HL-60 (cell line): ENCODE measurements around the gene ADAMTS16.

Source experiments
- DNase-seq, 2 experiments: peaks; one replicate each; pipeline ENCODE4 v3.0.0-alpha.2; 2010 to 2020; ENCODE audit warnings: low read depth in 1 of 2, low spot score in 1 of 2
- H3K27ac ChIP-seq: fragments of 250-450 bp; sonication (Bioruptor Pico); replicated peaks from 2 replicates; pipeline ENCODE4 v1.5.1; 2020; ENCODE audit warnings: mild to moderate bottlenecking, moderate library complexity
- H3K27me3 ChIP-seq: fragments of 250-450 bp; sonication (Bioruptor Pico); 2 replicates; pipeline ENCODE4 v1.5.1; 2021; ENCODE audit warnings: mild to moderate bottlenecking, moderate library complexity; ENCODE audit not compliant: insufficient read depth, poor library complexity, severe bottlenecking
- H3K4me3 ChIP-seq: replicated peaks from 2 replicates; pipeline ENCODE4 v1.5.1; 2011; ENCODE audit warnings: mild to moderate bottlenecking, control low read depth, low read length; ENCODE audit not compliant: insufficient read depth
- GABPA ChIP-seq: IDR thresholded peaks from 2 replicates; pipeline ENCODE4 v1.6.1; 2012; ENCODE audit warnings: low read depth
- POLR2AphosphoS5 ChIP-seq: IDR thresholded peaks from 2 replicates; pipeline ENCODE4 v1.6.1; 2012; ENCODE audit warnings: low read depth
- SPI1 ChIP-seq: IDR thresholded peaks from 2 replicates; pipeline ENCODE4 v1.6.1; 2012; ENCODE audit warnings: low read depth, mild to moderate bottlenecking, borderline replicate concordance
- TF ChIP-seq, protein P1 (sequence below): IDR thresholded peaks from one replicate; pipeline ENCODE4 v1.5.1; 2011; ENCODE audit warnings: low read length, control low read depth, inconsistent platforms; ENCODE audit not compliant: insufficient read depth
- TF ChIP-seq, protein P2 (sequence below): IDR thresholded peaks from 2 replicates; pipeline ENCODE4 v1.6.1; 2012; ENCODE audit warnings: low read depth; ENCODE audit not compliant: insufficient replicate concordance

ADAMTS16 gene

DNA sequence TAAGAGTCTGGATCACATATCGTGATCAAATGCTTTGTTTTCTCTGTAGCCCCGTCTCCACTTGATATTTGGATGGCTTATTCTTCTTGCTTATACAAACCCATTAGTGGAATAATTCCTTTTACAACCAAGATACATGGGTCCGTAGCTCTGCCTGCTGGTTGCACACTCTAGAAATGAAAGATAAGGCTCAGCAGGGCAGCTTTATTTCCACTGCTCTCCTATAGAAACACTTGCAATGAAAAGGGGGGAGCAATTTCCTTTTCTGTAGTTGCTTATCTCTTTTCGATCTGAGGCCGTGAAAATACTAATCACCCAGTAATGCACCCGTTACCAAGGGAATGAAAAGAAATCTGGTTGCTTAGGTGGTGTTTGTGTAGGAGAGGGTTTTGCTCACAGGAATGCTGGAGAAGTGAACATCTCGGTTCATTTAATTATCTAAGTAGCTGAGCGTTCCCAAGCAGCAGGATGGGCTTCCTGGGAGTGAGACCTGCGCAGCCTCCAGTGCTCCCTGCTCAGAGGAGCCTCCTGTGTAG is 131.7 kb downstream of the ADAMTS16 start:
- H3K4me3 ChIP-seq: no peak overlapping the region
- H3K27me3 ChIP-seq: no peaks in the 10 kb centered on the region
- TF ChIP-seq, protein P1, sequence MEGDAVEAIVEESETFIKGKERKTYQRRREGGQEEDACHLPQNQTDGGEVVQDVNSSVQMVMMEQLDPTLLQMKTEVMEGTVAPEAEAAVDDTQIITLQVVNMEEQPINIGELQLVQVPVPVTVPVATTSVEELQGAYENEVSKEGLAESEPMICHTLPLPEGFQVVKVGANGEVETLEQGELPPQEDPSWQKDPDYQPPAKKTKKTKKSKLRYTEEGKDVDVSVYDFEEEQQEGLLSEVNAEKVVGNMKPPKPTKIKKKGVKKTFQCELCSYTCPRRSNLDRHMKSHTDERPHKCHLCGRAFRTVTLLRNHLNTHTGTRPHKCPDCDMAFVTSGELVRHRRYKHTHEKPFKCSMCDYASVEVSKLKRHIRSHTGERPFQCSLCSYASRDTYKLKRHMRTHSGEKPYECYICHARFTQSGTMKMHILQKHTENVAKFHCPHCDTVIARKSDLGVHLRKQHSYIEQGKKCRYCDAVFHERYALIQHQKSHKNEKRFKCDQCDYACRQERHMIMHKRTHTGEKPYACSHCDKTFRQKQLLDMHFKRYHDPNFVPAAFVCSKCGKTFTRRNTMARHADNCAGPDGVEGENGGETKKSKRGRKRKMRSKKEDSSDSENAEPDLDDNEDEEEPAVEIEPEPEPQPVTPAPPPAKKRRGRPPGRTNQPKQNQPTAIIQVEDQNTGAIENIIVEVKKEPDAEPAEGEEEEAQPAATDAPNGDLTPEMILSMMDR: no peak
- TF ChIP-seq GABPA: no peak
- TF ChIP-seq, protein P2, sequence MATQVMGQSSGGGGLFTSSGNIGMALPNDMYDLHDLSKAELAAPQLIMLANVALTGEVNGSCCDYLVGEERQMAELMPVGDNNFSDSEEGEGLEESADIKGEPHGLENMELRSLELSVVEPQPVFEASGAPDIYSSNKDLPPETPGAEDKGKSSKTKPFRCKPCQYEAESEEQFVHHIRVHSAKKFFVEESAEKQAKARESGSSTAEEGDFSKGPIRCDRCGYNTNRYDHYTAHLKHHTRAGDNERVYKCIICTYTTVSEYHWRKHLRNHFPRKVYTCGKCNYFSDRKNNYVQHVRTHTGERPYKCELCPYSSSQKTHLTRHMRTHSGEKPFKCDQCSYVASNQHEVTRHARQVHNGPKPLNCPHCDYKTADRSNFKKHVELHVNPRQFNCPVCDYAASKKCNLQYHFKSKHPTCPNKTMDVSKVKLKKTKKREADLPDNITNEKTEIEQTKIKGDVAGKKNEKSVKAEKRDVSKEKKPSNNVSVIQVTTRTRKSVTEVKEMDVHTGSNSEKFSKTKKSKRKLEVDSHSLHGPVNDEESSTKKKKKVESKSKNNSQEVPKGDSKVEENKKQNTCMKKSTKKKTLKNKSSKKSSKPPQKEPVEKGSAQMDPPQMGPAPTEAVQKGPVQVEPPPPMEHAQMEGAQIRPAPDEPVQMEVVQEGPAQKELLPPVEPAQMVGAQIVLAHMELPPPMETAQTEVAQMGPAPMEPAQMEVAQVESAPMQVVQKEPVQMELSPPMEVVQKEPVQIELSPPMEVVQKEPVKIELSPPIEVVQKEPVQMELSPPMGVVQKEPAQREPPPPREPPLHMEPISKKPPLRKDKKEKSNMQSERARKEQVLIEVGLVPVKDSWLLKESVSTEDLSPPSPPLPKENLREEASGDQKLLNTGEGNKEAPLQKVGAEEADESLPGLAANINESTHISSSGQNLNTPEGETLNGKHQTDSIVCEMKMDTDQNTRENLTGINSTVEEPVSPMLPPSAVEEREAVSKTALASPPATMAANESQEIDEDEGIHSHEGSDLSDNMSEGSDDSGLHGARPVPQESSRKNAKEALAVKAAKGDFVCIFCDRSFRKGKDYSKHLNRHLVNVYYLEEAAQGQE: no peak
- no peak for TF ChIP-seq SPI1
- TF ChIP-seq POLR2AphosphoS5: no peak
- DNase-seq: no peak
- no peak overlapping the region for H3K27ac ChIP-seq

DNA sequence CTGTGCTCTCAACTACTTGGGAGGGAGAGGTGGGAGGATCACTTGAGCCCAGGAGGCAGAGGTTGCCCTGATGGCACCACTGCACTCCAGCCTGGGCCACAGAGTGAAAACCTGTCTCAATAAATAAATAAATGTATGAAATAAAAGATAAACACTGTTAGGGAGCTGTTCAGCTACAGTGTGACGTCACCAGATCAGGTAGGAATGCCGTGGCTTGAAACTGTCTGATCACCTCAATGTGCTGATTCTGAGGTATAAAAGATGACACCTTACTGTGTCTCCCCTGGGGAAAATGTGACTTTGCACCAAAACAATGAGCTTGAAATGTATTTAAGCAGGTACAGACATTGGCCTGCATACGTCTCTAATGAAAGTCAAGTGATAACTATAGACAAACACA is 133.3 kb downstream of the ADAMTS16 start:
- no peak for DNase-seq
- no peak overlapping the region for H3K4me3 ChIP-seq
- TF ChIP-seq, protein P2: no peak
- TF ChIP-seq, protein P1: no peak
- no peak for TF ChIP-seq GABPA
- no peak for TF ChIP-seq SPI1
- TF ChIP-seq POLR2AphosphoS5: no peak
- no peak overlapping the region for H3K27ac ChIP-seq
- no peaks in the 10 kb centered on the region for H3K27me3 ChIP-seq

DNA sequence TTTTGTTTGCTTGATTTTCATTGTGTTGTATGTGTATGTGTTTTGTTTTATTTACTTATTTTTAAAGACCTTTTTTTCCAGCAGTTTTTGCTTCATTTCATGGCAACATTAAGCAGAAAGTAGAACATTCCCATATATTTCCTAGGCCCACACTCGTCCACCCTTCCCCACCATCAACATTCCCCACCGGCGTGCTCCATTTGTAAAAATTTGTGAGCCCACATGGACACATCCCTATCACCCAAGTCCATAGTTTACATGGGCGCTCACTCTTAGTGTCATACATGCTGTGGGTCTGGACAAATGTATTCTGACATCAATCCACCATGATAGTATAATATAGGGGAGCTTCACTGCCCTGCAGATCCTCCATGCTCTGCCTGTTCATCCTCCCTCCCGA is 133.8 kb downstream of the ADAMTS16 start:
- H3K27me3 ChIP-seq: no peaks in the 10 kb centered on the region
- no peak overlapping the region for H3K4me3 ChIP-seq
- no peak for DNase-seq
- no peak overlapping the region for H3K27ac ChIP-seq
- TF ChIP-seq, protein P1: no peak
- TF ChIP-seq, protein P2: no peak
- TF ChIP-seq SPI1: no peak
- TF ChIP-seq POLR2AphosphoS5: no peak
- no peak for TF ChIP-seq GABPA
